Motor neuron (in vitro differentiated cells): Measurements from ENCODE around the gene AADACL3. TPM values are rescaled to one million over a fixed set of nuclear protein-coding genes. Genes with fewer than 3 reads are reported as not detected.

Experiments
- ATAC-seq, 8 experiments: fragments of 200-7000 bp; cut with Tn5 transposase; replicated peaks in 6 of 8; 2 replicates each; pipeline ENCODE4 v1.8.0; 2021; ENCODE audit warnings: mild to moderate bottlenecking in 8 of 8, moderate library complexity in 8 of 8
- H3K27ac ChIP-seq, 2 donors: fragments of 250-450 bp; sonication (Bioruptor Pico); 2 replicates each; pipeline ENCODE4 v1.9.0; 2021; ENCODE audit warnings: antibody characterized with exemption in 2 of 2, mild to moderate bottlenecking in 2 of 2, moderate library complexity in 1 of 2
- H3K4me1 ChIP-seq, 2 donors: fragments of 250-450 bp; sonication (Bioruptor Pico); replicated peaks in 1 of 2; 2 replicates each; pipeline ENCODE4 v1.6.1; 2021; ENCODE audit warnings: antibody characterized with exemption in 2 of 2, mild to moderate bottlenecking in 2 of 2, moderate library complexity in 1 of 2
- H3K4me3 ChIP-seq, 5 donors: fragments of 250-450 bp; sonication (Bioruptor Pico); 2 replicates each; pipeline ENCODE4 v1.9.0; 2021; ENCODE audit warnings: antibody characterized with exemption in 5 of 5, mild to moderate bottlenecking in 5 of 5, moderate library complexity in 4 of 5
- WGBS, 10 experiments: fragments of 450-650 bp; shearing (Covaris generic); methylation state at CpG; one replicate each; pipeline ENCODE4 v1.0.0; 2022; 5-methylcytosine and 5-hydroxymethylcytosine counted together
- in situ Hi-C, 9 experiments: fragments of 400-800 bp; cut with MboI; loops; one replicate each; pipeline ENCODE4 v1.15.0; 2021; ENCODE audit warnings: low sequenced_read_pairs in 9 of 9, low pct_unique_long_range_greater_than_20kb in 2 of 9; ENCODE audit not compliant: unreplicated experiment in 9 of 9
- total RNA-seq, 8 experiments: library from RNA; unstranded; fragments of 300-600 nt; gene quantifications; 2 replicates each; pipeline versions ENCODE4 v1.2.3 to v1.2.4, GENCODE V29; 2022

AADACL3 gene
- total RNA-seq, 8 experiments from 2014 or later: 0.10 to 0.38 (median 0.14) TPM; not detected in 4

- Histone ChIP-seq H3K27ac (no peak overlapping the region), H3K4me3 (no peak overlapping the region), H3K4me1 (no peaks in the 10 kb centered on the region)
- in situ Hi-C loops: loop anchor here in 1 of 9 experiments (25.0 kb wide), 1 partner anchor 471 kb away; no protein-coding TSS in a partner anchor
- ATAC-seq: peak in 3 of 8 experiments; percentile 5 to 37 (median 17)
- 31 to 73% (median 57%) methylated on average over 2 to 6 of the region's 6 CpGs; no CpG with 5 or more reads in 3 of the 10 experiments for WGBS, 10 experiments
These were observed 41.9 kb downstream of the AADACL3 start for GRCh38 chr1:12757836-12758235.

GRCh38 chr1:12760256-12760795 lies 44.4 kb downstream of the AADACL3 start:
- no peak overlapping the region for H3K4me3 ChIP-seq
- in situ Hi-C loops: loop anchor here in 1 of 9 experiments (25.0 kb wide), 1 partner anchor 473 kb away; no protein-coding TSS in a partner anchor
- ATAC-seq: no peak
- no peaks in the 10 kb centered on the region for H3K4me1 ChIP-seq
- 17 to 66% (median 41%) methylated on average over 1 to 7 of the region's 7 CpGs; no CpG with 5 or more reads in 1 of the 10 experiments for WGBS, 10 experiments
- no peak overlapping the region for H3K27ac ChIP-seq

- 38 to 100% (median 80%) methylated on average over 1 to 3 of the region's 5 CpGs; no CpG with 5 or more reads in 3 of the 10 experiments for WGBS, 10 experiments
- in situ Hi-C loops: loop anchor here in 1 of 9 experiments (25.0 kb wide), 1 partner anchor 474 kb away; no protein-coding TSS in a partner anchor
- no peak for ATAC-seq
- H3K4me3 ChIP-seq: no peak overlapping the region
- no peak overlapping the region for H3K27ac ChIP-seq
- H3K4me1 ChIP-seq: no peaks in the 10 kb centered on the region
These were observed 45.9 kb downstream of the AADACL3 start for GRCh38 chr1:12761781-12762180.

- 0 to 100% (median 56%) methylated on average over 1 to 7 of the region's 7 CpGs; no CpG with 5 or more reads in 1 of the 10 experiments for WGBS, 10 experiments
- H3K27ac ChIP-seq: no peak overlapping the region
- H3K4me1 ChIP-seq: no peaks in the 10 kb centered on the region
- no peak overlapping the region for H3K4me3 ChIP-seq
- in situ Hi-C loops: loop anchor here in 1 of 9 experiments (25.0 kb wide), 1 partner anchor 475 kb away; no protein-coding TSS in a partner anchor
- peak in 3 of 8 experiments; percentile 20 to 41 (median 23) for ATAC-seq
These were observed 46.9 kb downstream of the AADACL3 start for GRCh38 chr1:12762766-12763165.

GRCh38 chr1:12763479-12763878 lies 47.6 kb downstream of the AADACL3 start:
- WGBS, 10 experiments: 10 to 68% (median 55%) methylated on average over 1 to 4 of the region's 4 CpGs; no CpG with 5 or more reads in 3 of the 10 experiments
- no peaks in the 10 kb centered on the region for H3K4me1 ChIP-seq
- peak in 3 of 8 experiments; percentile 67 to 89 (median 72) for ATAC-seq
- in situ Hi-C loops: loop anchor here in 1 of 9 experiments (25.0 kb wide), 1 partner anchor 476 kb away; no protein-coding TSS in a partner anchor
- H3K4me3 ChIP-seq: no peak overlapping the region
- no peak overlapping the region for H3K27ac ChIP-seq

- no peaks in the 10 kb centered on the region for H3K4me1 ChIP-seq
- in situ Hi-C loops: loop anchor here in 1 of 9 experiments (25.0 kb wide), 1 partner anchor 477 kb away; no protein-coding TSS in a partner anchor
- no peak overlapping the region for H3K4me3 ChIP-seq
- no peak for ATAC-seq
- H3K27ac ChIP-seq: no peak overlapping the region
- 0 to 80% (median 34%) methylated on average over 1 to 3 of the region's 5 CpGs; no CpG with 5 or more reads in 4 of the 10 experiments for WGBS, 10 experiments
These were observed 48.1 kb downstream of the AADACL3 start for GRCh38 chr1:12764016-12764415.

DNA sequence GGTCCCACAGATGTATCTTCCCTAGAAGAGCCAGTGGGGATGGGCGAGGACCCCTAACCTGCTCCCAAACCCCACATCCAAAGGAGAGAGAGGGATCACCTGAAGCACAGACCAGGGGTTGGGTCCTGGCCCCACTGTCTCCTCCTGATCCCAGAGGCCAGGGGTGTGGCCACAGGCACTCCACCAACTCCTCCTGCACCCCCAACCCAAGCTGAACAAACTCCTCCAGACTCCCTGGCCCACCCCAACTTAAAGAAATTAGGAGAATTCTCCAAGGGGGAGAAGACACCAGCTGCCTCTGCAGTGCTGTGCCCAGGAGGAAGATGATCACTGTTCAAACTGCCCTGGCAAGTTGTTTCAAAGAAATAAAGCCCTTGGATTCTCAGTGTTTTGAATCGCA lies 53.1 kb downstream of the AADACL3 start:
- Histone ChIP-seq H3K4me1 (no peaks in the 10 kb centered on the region), H3K4me3 (no peak overlapping the region), H3K27ac (no peak overlapping the region)
- ATAC-seq: no peak
- in situ Hi-C loops: loop anchor here in 1 of 9 experiments (25.0 kb wide), 1 partner anchor 482 kb away; no protein-coding TSS in a partner anchor
- WGBS, 10 experiments: 0 to 67% (median 16%) methylated on average over 1 to 2 of the region's 2 CpGs; no CpG with 5 or more reads in 2 of the 10 experiments

DNA sequence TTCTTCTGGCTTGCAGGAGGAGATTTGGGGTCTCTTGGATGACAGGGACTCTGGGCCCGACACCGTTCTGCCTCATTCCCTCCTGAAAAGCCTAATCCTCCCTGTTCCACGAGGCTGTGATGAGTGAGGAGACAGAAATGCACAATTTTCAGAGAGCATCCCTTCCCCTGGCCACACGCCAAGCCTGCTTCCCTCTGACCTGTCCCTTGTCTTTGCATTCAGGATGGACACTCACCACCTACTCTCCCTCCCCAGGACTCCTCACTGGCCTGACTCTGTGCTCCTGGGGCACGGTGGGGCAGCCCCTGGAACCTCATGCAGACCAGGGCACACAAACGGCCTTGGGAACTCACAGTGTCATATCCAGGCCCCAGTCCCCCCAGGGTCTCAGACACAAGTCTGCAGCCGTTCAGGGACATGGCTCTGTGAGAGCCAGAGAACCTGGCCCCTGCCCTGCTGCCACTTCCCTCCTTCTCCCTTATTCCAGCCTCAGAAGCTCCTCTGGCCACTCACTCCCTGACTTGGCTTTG lies 54.1 kb downstream of the AADACL3 start:
- Histone ChIP-seq H3K27ac (no peak overlapping the region), H3K4me1 (no peaks in the 10 kb centered on the region), H3K4me3 (no peak overlapping the region)
- no peak for ATAC-seq
- in situ Hi-C loops: loop anchor here in 1 of 9 experiments (25.0 kb wide), 1 partner anchor 483 kb away; no protein-coding TSS in a partner anchor
- 0 to 51% (median 18%) methylated on average over 1 to 6 of the region's 7 CpGs; no CpG with 5 or more reads in 3 of the 10 experiments for WGBS, 10 experiments

DNA sequence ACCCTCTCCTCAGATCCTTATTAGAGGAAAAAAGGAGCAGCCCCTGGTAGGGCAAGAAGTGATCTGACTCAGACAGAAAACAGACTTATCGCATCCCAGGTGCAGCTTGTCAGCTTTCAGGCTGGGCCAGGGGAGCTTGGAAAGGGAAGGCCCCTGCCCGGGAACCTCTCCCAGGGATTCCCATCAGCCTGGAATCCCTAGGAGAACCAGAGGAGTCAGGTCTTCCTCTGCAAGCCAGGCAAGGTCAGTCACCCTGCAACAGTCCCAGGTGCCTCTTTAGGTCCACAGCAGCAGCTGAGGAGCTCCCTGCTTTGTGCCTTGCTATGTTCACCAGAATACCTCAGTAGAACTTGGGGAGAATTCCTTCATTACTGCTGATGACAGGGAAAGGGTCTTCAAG lies 54.7 kb downstream of the AADACL3 start:
- H3K27ac ChIP-seq: no peak overlapping the region
- no peak for ATAC-seq
- no peak overlapping the region for H3K4me3 ChIP-seq
- in situ Hi-C loops: loop anchor here in 1 of 9 experiments (25.0 kb wide), 1 partner anchor 483 kb away; no protein-coding TSS in a partner anchor
- no peaks in the 10 kb centered on the region for H3K4me1 ChIP-seq
- 0 to 83% (median 68%) methylated on average over 1 to 2 of the region's 2 CpGs; no CpG with 5 or more reads in 4 of the 10 experiments for WGBS, 10 experiments

- Histone ChIP-seq H3K4me1 (no peaks in the 10 kb centered on the region), H3K27ac (no peak overlapping the region), H3K4me3 (no peak overlapping the region)
- in situ Hi-C loops: loop anchor here in 1 of 9 experiments (25.0 kb wide), 1 partner anchor 484 kb away; no protein-coding TSS in a partner anchor
- ATAC-seq: no peak
- WGBS, 10 experiments: 20 to 50% (median 31%) methylated on average over 1 to 5 of the region's 5 CpGs; no CpG with 5 or more reads in 3 of the 10 experiments
These were observed 55.3 kb downstream of the AADACL3 start for GRCh38 chr1:12771186-12771585.

GRCh38 chr1:12772520-12772919 lies 56.6 kb downstream of the AADACL3 start:
- no peak for ATAC-seq
- WGBS, 10 experiments: 28 to 90% (median 68%) methylated on average over 1 to 5 of the region's 5 CpGs
- in situ Hi-C loops: loop anchor here in 1 of 9 experiments (25.0 kb wide), 1 partner anchor 485 kb away; no protein-coding TSS in a partner anchor
- H3K4me1 ChIP-seq: no peaks in the 10 kb centered on the region
- H3K27ac ChIP-seq: no peak overlapping the region
- no peak overlapping the region for H3K4me3 ChIP-seq

- 34 to 93% (median 73%) methylated on average over 1 to 5 of the region's 5 CpGs; no CpG with 5 or more reads in 1 of the 10 experiments for WGBS, 10 experiments
- in situ Hi-C loops: loop anchor here in 1 of 9 experiments (25.0 kb wide), 1 partner anchor 486 kb away; no protein-coding TSS in a partner anchor
- no peak for ATAC-seq
- Histone ChIP-seq H3K4me1 (no peaks in the 10 kb centered on the region), H3K27ac (no peak within 1 kb of the TSS), H3K4me3 (no peak within 1 kb of the TSS)
These were observed 57.5 kb downstream of the AADACL3 start, which contains the start of gene PRAMEF12 for GRCh38 chr1:12773438-12773837. PRAMEF12 (plus strand) TSS chr1:12773738; CDS start chr1:12774868, 1,130 bp downstream.
